ENCODE measurements around the gene NRN1.

- TF ChIP-seq CTCF (IDR thresholded peaks at IDR 0.05) (no peak), POLR2A (IDR thresholded peaks at IDR 0.05) (no peak), POLR2AphosphoS5 (IDR thresholded peaks at IDR 0.05; ENCODE audit: insufficient read depth in 1 of 2, low read depth in 1 of 2) (no peak)
Observed at GRCh38 chr6:5984150-5985089, 22.3 kb downstream of the NRN1 start.

Data from vagina (tissue), 2 donors.